ENCODE results near the gene GSN.

GSN gene

GRCh38 chr9:121372239-121373010 lies 104.5 kb downstream of the GSN start:
- DNase-seq (ENCODE audit: low read depth in 2 of 2), result no peak

DNA sequence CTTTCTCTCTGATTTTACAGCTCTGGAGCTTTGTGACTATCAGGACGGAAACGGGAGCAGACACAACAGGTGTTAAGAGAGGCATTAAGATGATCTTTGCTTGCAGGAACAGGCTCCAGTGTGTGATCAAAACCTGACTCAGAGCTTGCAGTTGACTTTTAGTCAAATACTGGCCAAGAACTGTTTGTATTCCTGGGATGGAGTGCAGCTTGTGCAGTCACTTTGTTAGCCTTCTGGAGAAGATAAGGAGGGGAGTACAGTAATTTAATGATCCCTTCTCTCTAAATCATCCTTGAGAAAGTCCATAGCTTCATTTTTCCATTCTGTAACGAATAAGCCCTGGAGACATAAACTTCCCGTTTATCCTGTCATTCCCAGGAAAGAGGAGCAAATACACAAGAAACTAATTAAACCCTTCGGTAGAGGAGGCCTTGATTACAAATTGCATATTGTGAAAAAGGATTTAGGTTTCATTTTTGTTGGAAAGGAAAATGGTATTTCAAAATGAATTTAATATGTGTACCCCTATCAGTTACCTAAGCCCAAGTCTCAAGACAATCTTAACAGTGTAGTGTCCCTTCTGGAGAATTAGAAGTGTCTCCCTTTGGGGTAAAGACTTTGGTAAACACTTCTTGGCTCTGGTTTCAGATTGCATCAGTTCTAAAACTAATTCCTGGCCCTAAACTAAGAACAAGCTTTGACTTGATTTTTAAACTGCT lies 105.2 kb downstream of the GSN start:
- no peak for DNase-seq (ENCODE audit: low read depth in 2 of 2)

DNA sequence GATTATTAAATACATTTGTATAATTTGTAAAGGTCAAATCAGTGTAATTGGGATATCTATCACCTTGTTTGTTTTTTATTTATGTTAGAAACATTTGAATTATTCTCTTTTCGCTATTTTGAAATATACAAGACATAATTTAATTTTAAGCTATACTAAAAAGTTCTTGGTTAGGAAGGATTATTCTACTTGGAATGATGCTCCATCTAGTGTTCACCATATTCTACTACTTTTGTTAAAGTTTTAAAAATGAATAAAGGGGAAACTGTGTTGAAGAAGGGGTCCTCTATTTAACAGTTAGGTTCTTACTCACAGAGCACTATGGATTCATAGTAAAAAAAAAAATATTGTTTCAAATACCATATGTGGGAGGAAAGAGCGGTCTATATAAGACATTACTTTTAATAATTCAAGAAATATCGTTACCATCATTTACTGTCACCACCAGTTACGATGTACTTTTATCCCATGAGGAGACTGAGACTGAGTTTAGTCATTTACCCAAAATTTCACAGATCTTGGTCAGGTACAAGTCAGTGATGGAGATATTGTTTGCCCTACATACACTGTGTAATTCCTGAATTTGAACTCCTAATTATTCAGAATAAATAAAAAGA lies 108.4 kb downstream of the GSN start:
- no peak for DNase-seq (ENCODE audit: low read depth in 2 of 2)

GRCh38 chr9:121380846-121381245 lies 112.9 kb downstream of the GSN start:
- DNase-seq (ENCODE audit: low read depth in 2 of 2), result no peak

Measured in fibroblast of skin of left biceps (primary cell).